ENCODE measurements around the gene GNPTAB.
"Not testable (repeated sequence)": the region's sequence is repeated elsewhere in the genome, so short reads cannot be mapped to it uniquely, and the experiment has no call there.

The GNPTAB gene

GRCh38 chr12:101830367-101831325, at the start of gene GNPTAB:
Gene GNPTAB, minus strand, starts transcription at chr12:101830959. Its CDS starts 284 bp downstream, at chr12:101830675.
- peak; percentile 91 for DNase-seq

DNA sequence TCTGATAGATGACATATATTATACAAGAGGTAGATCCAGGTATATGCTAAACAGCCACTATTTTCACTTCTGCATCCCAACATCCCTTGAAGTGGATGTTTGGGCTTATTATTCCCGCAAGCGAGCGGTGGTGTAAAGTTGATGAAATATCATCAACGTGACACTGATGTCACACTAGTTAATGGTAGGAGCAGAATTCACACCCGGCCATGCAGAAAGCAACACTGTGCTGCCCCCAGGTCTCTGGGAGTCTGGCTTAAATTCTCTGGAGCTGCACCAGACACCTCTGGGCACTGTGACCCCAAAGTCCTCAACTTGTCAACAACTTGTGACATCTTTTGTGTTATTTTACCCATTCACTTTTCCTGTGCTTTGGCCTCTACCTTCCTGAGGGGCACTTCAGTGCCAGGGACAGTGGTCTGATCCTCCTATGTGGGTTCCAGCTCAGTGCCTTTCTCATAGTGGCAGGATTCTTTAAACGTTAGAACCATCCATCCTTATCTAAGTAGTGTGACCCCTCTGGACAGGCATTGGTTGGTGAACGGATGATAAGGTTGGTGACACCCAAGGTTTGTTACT, 47.6 kb upstream of the GNPTAB start:
- no peak for DNase-seq

DNA sequence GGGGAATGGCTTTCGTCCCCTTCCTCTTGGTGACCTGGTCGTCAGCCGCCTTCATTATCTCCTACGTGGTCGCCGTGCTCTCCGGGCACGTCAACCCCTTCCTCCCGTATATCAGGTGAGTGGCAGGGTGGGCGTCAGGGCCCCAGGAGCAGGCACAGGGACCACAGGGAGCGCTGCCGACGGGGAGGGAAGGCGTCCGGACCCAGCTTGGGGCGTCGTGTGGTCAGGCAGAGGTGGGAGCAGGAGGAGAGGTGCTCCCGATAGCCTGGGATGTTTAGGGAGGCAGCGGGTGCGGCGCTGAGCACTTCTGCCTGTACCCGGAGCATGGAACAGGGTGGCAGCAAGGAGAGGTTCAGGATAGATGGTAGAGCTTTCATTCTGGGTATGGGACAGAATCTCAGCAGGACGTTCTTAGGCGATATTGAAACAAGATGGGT, 47.1 kb upstream of the GNPTAB start:
- no peak for DNase-seq

- peak; percentile 57 for DNase-seq
These were observed 46.4 kb upstream of the GNPTAB start, which contains the start of gene DRAM1 for GRCh38 chr12:101876861-101877805. Gene DRAM1, plus strand, starts transcription at chr12:101877580. Its CDS starts 210 bp downstream, at chr12:101877790.

- DNase-seq, result no peak
These were observed 45.6 kb upstream of the GNPTAB start for GRCh38 chr12:101876322-101876860.

GRCh38 chr12:101875162-101875561, 44.4 kb upstream of the GNPTAB start:
- DNase-seq, result no peak

DNA sequence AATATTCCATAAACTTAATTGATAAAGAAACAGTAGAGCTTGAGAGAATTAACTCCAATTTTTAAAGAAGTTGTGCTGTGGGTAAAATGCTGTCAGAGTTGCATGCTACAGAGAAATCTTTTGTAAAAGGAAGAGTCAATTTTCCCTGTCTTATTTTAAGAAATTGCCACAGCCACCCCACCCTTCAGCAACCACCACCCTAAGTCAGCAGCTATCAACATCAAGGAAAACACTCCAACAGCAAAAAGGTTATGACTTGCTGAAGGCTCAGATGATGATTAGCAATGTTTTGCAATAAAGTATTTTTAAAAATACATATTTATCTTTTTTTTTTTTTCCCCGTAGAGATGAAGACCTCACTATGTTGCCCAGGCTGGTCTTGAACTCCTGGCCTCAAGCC, 40.2 kb upstream of the GNPTAB start:
- DNase-seq, result no peak

- not testable (repeated sequence) for DNase-seq
These were observed 36.9 kb upstream of the GNPTAB start for GRCh38 chr12:101867619-101868018.

- no peak for DNase-seq
These were observed 36.0 kb upstream of the GNPTAB start for GRCh38 chr12:101866615-101867373.

- no peak for DNase-seq
These were observed 33.2 kb upstream of the GNPTAB start for GRCh38 chr12:101863981-101864380.

DNA sequence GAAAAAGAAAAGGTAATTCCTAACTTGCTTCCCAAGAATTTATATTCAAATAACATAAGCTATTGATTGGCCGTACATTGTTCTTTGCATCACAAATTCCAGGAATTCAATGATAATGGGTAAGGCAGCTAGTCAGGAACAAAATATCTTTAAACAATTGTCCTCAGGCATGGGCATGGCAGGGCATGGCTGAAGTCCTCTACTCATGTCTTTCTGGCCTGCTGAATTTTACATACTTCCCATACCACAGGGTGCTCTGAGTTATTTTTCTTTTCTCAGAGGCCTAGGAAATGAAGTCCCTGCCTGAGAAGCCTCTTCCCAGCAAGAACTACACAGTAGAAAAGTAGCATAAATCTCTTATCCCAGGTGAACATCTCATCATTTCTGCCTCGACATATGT, 31.5 kb upstream of the GNPTAB start:
- DNase-seq, result no peak

DNA sequence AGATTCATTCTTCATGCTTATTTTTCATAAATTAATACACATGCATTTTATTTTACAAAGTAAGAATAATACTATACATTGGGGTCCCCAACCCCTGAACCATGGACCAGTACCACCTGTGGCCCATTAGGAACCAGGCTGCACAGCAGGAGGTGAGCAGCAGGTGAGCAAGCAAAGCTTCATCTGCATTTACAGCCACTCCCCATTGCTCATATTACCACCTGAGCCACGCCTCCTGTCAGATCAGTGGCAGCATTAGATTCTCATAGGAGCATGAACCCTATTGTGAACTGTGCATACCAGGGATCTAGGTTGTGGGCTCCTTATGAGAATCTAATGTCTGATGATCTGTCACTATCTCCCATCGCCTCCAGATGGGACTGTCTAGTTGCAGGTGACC, 30.9 kb upstream of the GNPTAB start:
- DNase-seq, result not testable (repeated sequence)

- DNase-seq, result no peak
These were observed 29.2 kb upstream of the GNPTAB start for GRCh38 chr12:101859664-101860607.

- DNase-seq, result no peak
These were observed 27.6 kb upstream of the GNPTAB start for GRCh38 chr12:101858361-101858760.

DNA sequence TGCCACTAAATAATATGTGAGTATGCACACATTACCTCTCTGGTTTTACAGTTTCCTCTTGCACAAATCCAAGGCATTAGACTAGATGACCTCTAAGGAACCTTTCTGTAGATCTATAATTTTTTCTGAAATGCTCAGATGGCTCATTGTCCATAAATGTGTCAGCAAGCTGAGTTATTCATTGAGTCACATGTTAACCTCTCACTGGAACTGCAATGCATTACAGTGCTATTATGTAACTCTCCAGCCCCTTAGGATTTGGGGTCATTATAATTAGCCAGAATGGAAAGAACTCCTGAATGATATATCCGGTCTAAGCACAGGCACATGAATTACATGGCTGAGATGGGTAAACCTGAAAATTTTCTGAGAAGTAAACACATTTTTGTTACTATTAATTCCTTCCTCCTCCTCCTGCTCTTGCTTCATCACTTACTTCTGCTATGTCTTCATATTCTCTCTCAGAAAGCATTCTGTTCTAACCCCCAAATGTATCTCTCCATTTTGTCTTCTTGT, 26.3 kb upstream of the GNPTAB start:
- no peak for DNase-seq

- not testable (repeated sequence) for DNase-seq
These were observed 25.9 kb upstream of the GNPTAB start for GRCh38 chr12:101856614-101857013.

GRCh38 chr12:101855976-101856375, 25.2 kb upstream of the GNPTAB start:
- DNase-seq, result no peak

- no peak for DNase-seq
These were observed 24.7 kb upstream of the GNPTAB start for GRCh38 chr12:101855364-101855884.

DNA sequence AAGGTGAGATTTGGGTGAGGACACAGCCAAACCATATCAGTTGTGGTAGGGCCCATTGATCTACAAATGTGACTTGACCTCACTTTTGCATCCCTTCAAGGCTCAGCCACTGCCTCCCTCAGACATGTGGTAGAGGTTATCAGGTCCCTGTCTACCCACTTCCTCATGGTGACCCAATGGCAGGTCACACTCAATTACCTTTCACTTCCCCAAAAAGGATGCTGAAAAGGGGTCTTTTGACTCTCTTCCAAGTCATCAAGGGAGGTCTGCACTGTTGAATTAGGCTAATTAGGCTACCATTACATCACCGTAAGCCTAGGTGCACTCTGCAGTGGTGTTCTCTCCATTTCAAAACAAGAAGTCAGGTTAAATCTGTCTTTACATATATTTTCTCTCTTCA, 24.0 kb upstream of the GNPTAB start:
- no peak for DNase-seq

- no peak for DNase-seq
These were observed 22.2 kb upstream of the GNPTAB start for GRCh38 chr12:101852998-101853397.

All from midbrain (tissue), 1 donor.